ENCODE results near the gene P2RX7. TPM values are rescaled to one million over a fixed set of nuclear protein-coding genes. Genes with fewer than 3 reads are reported as not detected.

Gene P2RX7
- total RNA-seq, 1 donor from 2014 or later = 0.07 TPM

GRCh38 chr12:121219353-121219986 lies 86.8 kb downstream of the P2RX7 start:
- Histone ChIP-seq H3K27ac (ENCODE audit: low read depth, low read length) (no peak overlapping the region), H3K79me2 (ENCODE audit: insufficient read depth, low read length) (no peaks in the 10 kb centered on the region), H4K20me1 (ENCODE audit: insufficient read depth, low read length) (peaks cover 6% of the 10 kb centered on the region), H3K9ac (ENCODE audit: low read length) (no peak overlapping the region), H3K9me3 (ENCODE audit: insufficient read depth, low read depth, low read length) (no peaks in the 10 kb centered on the region), H3K4me3 (ENCODE audit: insufficient read depth, low read depth, low read length) (no peak overlapping the region), H3K36me3 (ENCODE audit: insufficient read depth, low read length) (no peaks in the 10 kb centered on the region), H3K27me3 (ENCODE audit: insufficient read depth, low read length) (no peaks in the 10 kb centered on the region), H3K4me1 (ENCODE audit: insufficient read depth, low read length) (peaks cover 7% of the 10 kb centered on the region), H2AFZ (ENCODE audit: low read depth, low read length) (no peak overlapping the region), H3K4me2 (ENCODE audit: low read length) (no peak overlapping the region)
- Mint-ChIP-seq H3K9me3 (ENCODE audit: unreplicated experiment) (no peaks in the 10 kb centered on the region), H3K36me3 (ENCODE audit: low read depth, unreplicated experiment) (peaks cover 8% of the 10 kb centered on the region), H3K4me1 (ENCODE audit: low read depth, unreplicated experiment) (peaks cover 12% of the 10 kb centered on the region), H3K27ac (ENCODE audit: unreplicated experiment) (no peak overlapping the region), H3K27me3 (ENCODE audit: low read depth, unreplicated experiment) (no peaks in the 10 kb centered on the region), H3K4me3 (ENCODE audit: unreplicated experiment) (no peak overlapping the region)
- TF ChIP-seq EZH2 (IDR thresholded peaks at IDR 0.05; ENCODE audit: insufficient read depth, low read length) (no peak), CTCF (IDR thresholded peaks at IDR 0.05; ENCODE audit: insufficient read depth, low read depth, low read length) (no peak)
- FAIRE-seq = no peak
- no peak for DNase-seq (ENCODE audit: low read depth)

GRCh38 chr12:121222847-121223246 lies 90.2 kb downstream of the P2RX7 start:
- TF ChIP-seq EZH2 (IDR thresholded peaks at IDR 0.05; ENCODE audit: insufficient read depth, low read length) (no peak), CTCF (IDR thresholded peaks at IDR 0.05; ENCODE audit: insufficient read depth, low read depth, low read length) (no peak)
- Histone ChIP-seq H3K4me2 (ENCODE audit: low read length) (no peak overlapping the region), H3K36me3 (ENCODE audit: insufficient read depth, low read length) (no peaks in the 10 kb centered on the region), H3K79me2 (ENCODE audit: insufficient read depth, low read length) (no peaks in the 10 kb centered on the region), H3K27ac (ENCODE audit: low read depth, low read length) (no peak overlapping the region), H3K9me3 (ENCODE audit: insufficient read depth, low read depth, low read length) (no peaks in the 10 kb centered on the region), H3K27me3 (ENCODE audit: insufficient read depth, low read length) (no peaks in the 10 kb centered on the region), H4K20me1 (ENCODE audit: insufficient read depth, low read length) (no peaks in the 10 kb centered on the region), H3K4me1 (ENCODE audit: insufficient read depth, low read length) (no peaks in the 10 kb centered on the region), H2AFZ (ENCODE audit: low read depth, low read length) (no peak overlapping the region), H3K4me3 (ENCODE audit: insufficient read depth, low read depth, low read length) (no peak overlapping the region), H3K9ac (ENCODE audit: low read length) (no peak overlapping the region)
- Mint-ChIP-seq H3K27ac (ENCODE audit: unreplicated experiment) (no peak overlapping the region), H3K27me3 (ENCODE audit: low read depth, unreplicated experiment) (no peaks in the 10 kb centered on the region), H3K36me3 (ENCODE audit: low read depth, unreplicated experiment) (peaks cover 11% of the 10 kb centered on the region), H3K4me3 (ENCODE audit: unreplicated experiment) (no peak overlapping the region), H3K4me1 (ENCODE audit: low read depth, unreplicated experiment) (no peaks in the 10 kb centered on the region), H3K9me3 (ENCODE audit: unreplicated experiment) (no peaks in the 10 kb centered on the region)
- FAIRE-seq (no peak), DNase-seq (ENCODE audit: low read depth) (no peak)
